Fibroblast of gingiva (primary cell): Measurements from ENCODE around the gene CHRNE.
"Not testable (repeated sequence)": the region's sequence is repeated elsewhere in the genome, so short reads cannot be mapped to it uniquely, and the experiment has no call there.

Source experiments
- DNase-seq: peaks from one replicate; pipeline ENCODE4 v3.0.0-alpha.2; 2011; ENCODE audit warnings: low read depth

The CHRNE gene

GRCh38 chr17:4939796-4940554 lies 37.1 kb upstream of the CHRNE start, which contains the start of the genes RNF167 and SLC25A11:
Gene RNF167, plus strand, starts transcription at chr17:4940268. Its CDS starts 642 bp downstream, at chr17:4940910.
Gene SLC25A11, minus strand, starts transcription at chr17:4940046. Its CDS starts 136 bp downstream, at chr17:4939910.
- peak; percentile 99 for DNase-seq

- no peak for DNase-seq
These were observed 36.6 kb upstream of the CHRNE start for GRCh38 chr17:4939546-4939795.

GRCh38 chr17:4938688-4939545 lies 36.0 kb upstream of the CHRNE start:
- DNase-seq: no peak

- no peak for DNase-seq
These were observed 35.2 kb upstream of the CHRNE start for GRCh38 chr17:4938069-4938491.

- DNase-seq: no peak
These were observed 34.7 kb upstream of the CHRNE start for GRCh38 chr17:4937553-4937952.

GRCh38 chr17:4936436-4936835 lies 33.5 kb upstream of the CHRNE start:
- DNase-seq: no peak

- no peak for DNase-seq
These were observed 32.8 kb upstream of the CHRNE start for GRCh38 chr17:4935650-4936049.

GRCh38 chr17:4934173-4934979 lies 31.5 kb upstream of the CHRNE start:
- no peak for DNase-seq

GRCh38 chr17:4933646-4934045 lies 30.7 kb upstream of the CHRNE start:
- no peak for DNase-seq

- no peak for DNase-seq
These were observed 29.9 kb upstream of the CHRNE start for GRCh38 chr17:4932756-4933155.

GRCh38 chr17:4931963-4932362 lies 29.1 kb upstream of the CHRNE start, which contains the start of gene GP1BA:
Gene GP1BA, plus strand, starts transcription at chr17:4932277. Its CDS starts 328 bp downstream, at chr17:4932605.
- no peak for DNase-seq

GRCh38 chr17:4928881-4929280 lies 26.0 kb upstream of the CHRNE start:
- no peak for DNase-seq

GRCh38 chr17:4926577-4927335 lies 23.9 kb upstream of the CHRNE start:
- DNase-seq: not testable (repeated sequence)

GRCh38 chr17:4921320-4921719 lies 18.4 kb upstream of the CHRNE start:
- DNase-seq: no peak

- DNase-seq: peak; percentile 50
These were observed 17.6 kb upstream of the CHRNE start for GRCh38 chr17:4920351-4921048.

- no peak for DNase-seq
These were observed 16.7 kb upstream of the CHRNE start for GRCh38 chr17:4919511-4920047.

- DNase-seq: not testable (repeated sequence)
These were observed 11.7 kb upstream of the CHRNE start for GRCh38 chr17:4914551-4914950.

GRCh38 chr17:4913994-4914393 lies 11.1 kb upstream of the CHRNE start:
- no peak for DNase-seq

- DNase-seq: peak; percentile 93
These were observed 6.0 kb upstream of the CHRNE start for GRCh38 chr17:4908711-4909496.

- no peak for DNase-seq
These were observed 5.4 kb upstream of the CHRNE start for GRCh38 chr17:4908301-4908700.
